ENCODE measurements around the gene FICD. TPM values are rescaled to one million over a fixed set of nuclear protein-coding genes. Genes with fewer than 3 reads are reported as not detected.

FICD gene
- polyA plus RNA-seq, 1 donor from 2014 or later: 1.5 TPM

- Histone ChIP-seq H4K20me1 (ENCODE audit: insufficient read depth) (no peaks in the 10 kb centered on the region), H3K27me3 (ENCODE audit: insufficient read depth, low read depth, low read length) (no peaks in the 10 kb centered on the region), H3K9ac (ENCODE audit: low read length) (no peak overlapping the region), H3K36me3 (ENCODE audit: insufficient read depth, low read length) (no peaks in the 10 kb centered on the region), H3K9me3 (ENCODE audit: low read length) (no peaks in the 10 kb centered on the region), H3K4me2 (ENCODE audit: low read length) (no peak overlapping the region), H3K79me2 (replicated peaks; ENCODE audit: insufficient read depth, low read length) (no peaks in the 10 kb centered on the region), H3K27ac (ENCODE audit: low read length) (no peak overlapping the region), H2AFZ (ENCODE audit: low read depth, low read length) (no peak overlapping the region), H3F3A (ENCODE audit: insufficient read depth, low read length, poor library complexity, severe bottlenecking) (no peaks in the 10 kb centered on the region), H3K9me2 (ENCODE audit: insufficient read depth, low read length) (no peaks in the 10 kb centered on the region), H3K4me3 (ENCODE audit: low read length) (no peak overlapping the region)
- TF ChIP-seq SMC3 (conservative IDR thresholded peaks at IDR 0.05; ENCODE audit: poor library complexity) (no peak), REST (IDR thresholded peaks at IDR 0.05; ENCODE audit: borderline replicate concordance) (no peak), TAF1 (IDR thresholded peaks at IDR 0.05; ENCODE audit: low read depth) (no peak), EZH2 (IDR thresholded peaks at IDR 0.05; ENCODE audit: borderline replicate concordance, insufficient read depth, low read length, poor library complexity, severe bottlenecking) (no peak), MXI1 (conservative IDR thresholded peaks at IDR 0.05; ENCODE audit: poor library complexity, severe bottlenecking) (no peak), CTCF (IDR thresholded peaks at IDR 0.05; ENCODE audit: poor library complexity, severe bottlenecking) (no peak), POLR2AphosphoS5 (IDR thresholded peaks at IDR 0.05) (no peak), RAD21 (conservative IDR thresholded peaks at IDR 0.05) (no peak), EP300 (conservative IDR thresholded peaks at IDR 0.05; ENCODE audit: poor library complexity, severe bottlenecking) (no peak)
These were observed 5.3 kb upstream of the FICD start for GRCh38 chr12:108509806-108510205.

GRCh38 chr12:108510836-108511235 lies 4.2 kb upstream of the FICD start:
- H3K4me2 ChIP-seq (ENCODE audit: low read length): no peak overlapping the region
- H3K9ac ChIP-seq (ENCODE audit: low read length): no peak overlapping the region
- H3K27ac ChIP-seq (ENCODE audit: low read length): no peak overlapping the region
- no peaks in the 10 kb centered on the region for H3K9me2 ChIP-seq (ENCODE audit: insufficient read depth, low read length)
- H3K79me2 ChIP-seq (replicated peaks; ENCODE audit: insufficient read depth, low read length): peaks cover 4% of the 10 kb centered on the region
- no peak overlapping the region for H2AFZ ChIP-seq (ENCODE audit: low read depth, low read length)
- H3K27me3 ChIP-seq (ENCODE audit: insufficient read depth, low read depth, low read length): no peaks in the 10 kb centered on the region
- no peaks in the 10 kb centered on the region for H3K9me3 ChIP-seq (ENCODE audit: low read length)
- no peaks in the 10 kb centered on the region for H3K36me3 ChIP-seq (ENCODE audit: insufficient read depth, low read length)
- H4K20me1 ChIP-seq (ENCODE audit: insufficient read depth): no peaks in the 10 kb centered on the region
- no peaks in the 10 kb centered on the region for H3F3A ChIP-seq (ENCODE audit: insufficient read depth, low read length, poor library complexity, severe bottlenecking)
- no peak for TF ChIP-seq EZH2 (IDR thresholded peaks at IDR 0.05; ENCODE audit: borderline replicate concordance, insufficient read depth, low read length, poor library complexity, severe bottlenecking)
- H3K4me3 ChIP-seq (ENCODE audit: low read length): no peak overlapping the region

Data from neural cell (in vitro differentiated cells).